NCI-H82 (cell line): ENCODE data around the gene GRAMD4.

ENCODE experiments used
- DNase-seq: peaks from one replicate; lab custom pipeline; 2025; lab: John Stamatoyannopoulos, UW

Gene GRAMD4

GRCh38 chr22:46656856-46657654, 36.9 kb downstream of the GRAMD4 start:
- no peak for DNase-seq

GRCh38 chr22:46657655-46657953, 37.4 kb downstream of the GRAMD4 start:
- DNase-seq, result no peak

- no peak for DNase-seq
These were observed 38.1 kb downstream of the GRAMD4 start for GRCh38 chr22:46657996-46658947.

GRCh38 chr22:46659059-46659790, 39.0 kb downstream of the GRAMD4 start:
- DNase-seq, result no peak

- no peak for DNase-seq
These were observed 39.6 kb downstream of the GRAMD4 start for GRCh38 chr22:46659791-46660186.

- DNase-seq, result no peak
These were observed 40.5 kb downstream of the GRAMD4 start for GRCh38 chr22:46660604-46661201.

GRCh38 chr22:46661221-46661851, 41.1 kb downstream of the GRAMD4 start:
- DNase-seq, result no peak

- DNase-seq, result no peak
These were observed 42.0 kb downstream of the GRAMD4 start for GRCh38 chr22:46662226-46662625.

- no peak for DNase-seq
These were observed 42.8 kb downstream of the GRAMD4 start for GRCh38 chr22:46663001-46663400.

- no peak for DNase-seq
These were observed 43.4 kb downstream of the GRAMD4 start for GRCh38 chr22:46663436-46664100.

- DNase-seq, result no peak
These were observed 44.2 kb downstream of the GRAMD4 start for GRCh38 chr22:46664301-46664855.

GRCh38 chr22:46665151-46665695, 45.0 kb downstream of the GRAMD4 start:
- no peak for DNase-seq

- DNase-seq, result no peak
These were observed 45.6 kb downstream of the GRAMD4 start for GRCh38 chr22:46665751-46666280.

GRCh38 chr22:46666577-46667244, 46.5 kb downstream of the GRAMD4 start:
- no peak for DNase-seq

- DNase-seq, result no peak
These were observed 47.0 kb downstream of the GRAMD4 start for GRCh38 chr22:46667245-46667623.

GRCh38 chr22:46668116-46668515, 47.9 kb downstream of the GRAMD4 start:
- no peak for DNase-seq

GRCh38 chr22:46669201-46669600, 49.0 kb downstream of the GRAMD4 start:
- DNase-seq, result no peak

GRCh38 chr22:46671824-46672432, 51.7 kb downstream of the GRAMD4 start:
- DNase-seq, result no peak

- no peak for DNase-seq
These were observed 52.5 kb downstream of the GRAMD4 start for GRCh38 chr22:46672731-46673130.
